ENCODE data around the gene KLHL6. TPM values are rescaled to one million over a fixed set of nuclear protein-coding genes. Genes with fewer than 3 reads are reported as not detected.
"Not testable (repeated sequence)": the region's sequence is repeated elsewhere in the genome, so short reads cannot be mapped to it uniquely, and the experiment has no call there.

Gene KLHL6, protein sequence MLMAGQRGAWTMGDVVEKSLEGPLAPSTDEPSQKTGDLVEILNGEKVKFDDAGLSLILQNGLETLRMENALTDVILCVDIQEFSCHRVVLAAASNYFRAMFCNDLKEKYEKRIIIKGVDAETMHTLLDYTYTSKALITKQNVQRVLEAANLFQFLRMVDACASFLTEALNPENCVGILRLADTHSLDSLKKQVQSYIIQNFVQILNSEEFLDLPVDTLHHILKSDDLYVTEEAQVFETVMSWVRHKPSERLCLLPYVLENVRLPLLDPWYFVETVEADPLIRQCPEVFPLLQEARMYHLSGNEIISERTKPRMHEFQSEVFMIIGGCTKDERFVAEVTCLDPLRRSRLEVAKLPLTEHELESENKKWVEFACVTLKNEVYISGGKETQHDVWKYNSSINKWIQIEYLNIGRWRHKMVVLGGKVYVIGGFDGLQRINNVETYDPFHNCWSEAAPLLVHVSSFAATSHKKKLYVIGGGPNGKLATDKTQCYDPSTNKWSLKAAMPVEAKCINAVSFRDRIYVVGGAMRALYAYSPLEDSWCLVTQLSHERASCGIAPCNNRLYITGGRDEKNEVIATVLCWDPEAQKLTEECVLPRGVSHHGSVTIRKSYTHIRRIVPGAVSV
- 3.1 TPM for total RNA-seq

DNA sequence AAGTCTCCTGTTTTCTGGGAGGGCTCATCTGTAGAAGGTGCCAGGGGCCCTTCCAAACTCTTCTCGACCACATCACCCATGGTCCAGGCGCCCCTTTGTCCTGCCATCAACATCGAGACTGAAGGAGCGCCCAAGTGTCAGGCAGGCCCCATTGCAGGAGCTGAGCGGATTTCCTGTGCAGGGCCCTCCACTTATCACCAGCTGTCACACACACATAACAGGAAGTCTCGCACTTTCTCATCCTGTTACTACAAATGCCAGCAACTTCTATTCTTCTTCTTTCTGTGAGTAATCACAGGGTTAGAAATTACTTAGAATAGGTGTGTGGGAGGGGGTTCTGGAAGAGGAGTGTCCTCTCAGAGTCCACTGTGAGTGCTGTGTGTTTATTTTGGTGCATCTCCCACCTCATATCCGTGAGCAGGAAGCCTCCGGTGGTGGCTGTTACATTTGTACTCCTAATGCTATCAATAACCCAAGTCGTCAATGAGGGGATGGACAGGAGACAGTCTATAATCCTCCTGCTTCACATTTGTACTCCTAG is at the start of gene KLHL6:
Gene KLHL6, minus strand, starts transcription at position 166 of the 541 bp plus-strand sequence. Its CDS starts 53 bp downstream, at position 113.
- no peak for DNase-seq

DNA sequence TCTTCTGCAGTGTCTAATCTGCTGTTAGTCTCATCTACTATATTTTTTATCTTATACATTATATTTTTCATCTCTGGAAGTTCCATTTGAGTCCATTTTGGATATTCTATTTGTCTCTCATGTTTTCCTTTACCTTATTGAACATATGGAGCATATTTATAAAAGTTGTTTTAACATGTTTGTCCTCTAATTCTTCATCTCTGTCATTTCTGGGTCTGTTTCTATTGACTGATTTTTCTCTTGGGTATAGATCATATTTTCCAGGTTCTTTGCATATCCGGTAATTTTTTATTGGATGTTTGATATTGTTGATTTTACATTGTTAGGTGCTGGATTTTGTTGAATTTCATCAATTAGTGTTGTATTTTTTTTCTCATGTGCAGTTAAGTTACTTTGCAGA is 42.5 kb upstream of the KLHL6 start:
- DNase-seq = no peak

DNA sequence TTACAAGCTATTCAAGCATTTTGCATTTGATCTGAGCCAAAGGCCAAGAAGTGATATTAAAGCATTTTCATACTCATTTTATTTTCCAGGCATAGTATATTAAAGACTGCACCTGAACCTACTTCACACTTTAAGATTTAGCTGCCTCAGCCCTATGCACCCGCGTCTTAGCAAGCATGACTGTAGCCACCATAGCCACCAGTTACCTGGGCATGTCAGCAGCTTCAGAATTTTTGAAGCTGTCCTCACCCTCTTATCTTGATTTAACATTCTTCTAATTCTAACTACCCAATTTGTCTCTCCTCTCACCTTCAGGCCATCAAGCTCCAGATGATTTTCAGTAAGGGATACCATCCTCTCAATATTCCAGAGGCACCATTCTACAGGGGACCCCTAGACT is 39.1 kb upstream of the KLHL6 start:
- no peak for DNase-seq

GRCh38 chr3:183592821-183593220 is 37.3 kb upstream of the KLHL6 start:
- DNase-seq = no peak

DNA sequence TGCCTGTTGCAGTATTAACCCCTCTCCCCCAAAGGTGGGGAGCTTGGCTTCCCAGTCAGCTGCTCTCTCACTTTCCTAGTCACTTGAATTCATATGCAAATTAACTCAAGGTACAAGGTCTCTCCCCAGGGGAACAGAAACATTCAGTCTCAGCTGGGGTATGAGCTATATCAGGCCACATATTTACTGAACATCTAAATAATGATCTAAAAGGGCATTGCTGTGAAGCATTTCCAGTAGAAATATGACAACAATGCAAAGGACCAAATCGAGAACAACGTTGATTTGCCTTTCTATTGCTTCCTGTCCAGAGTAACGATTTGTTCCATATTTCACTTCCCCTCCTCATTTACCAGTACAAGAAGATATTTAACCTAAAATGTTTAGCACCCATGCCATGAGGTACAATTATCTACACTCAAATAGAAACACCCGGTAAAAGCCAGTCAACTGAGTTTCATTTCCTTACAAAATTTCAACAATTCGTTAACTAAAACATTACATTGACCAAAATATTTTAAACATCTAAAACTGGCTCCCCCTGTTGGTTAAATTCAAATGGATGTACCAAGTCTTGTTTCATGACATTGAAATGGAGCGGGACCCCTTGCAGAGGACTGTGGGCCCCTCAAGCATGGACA is 36.5 kb upstream of the KLHL6 start:
- no peak for DNase-seq

GRCh38 chr3:183590442-183590841 is 34.9 kb upstream of the KLHL6 start:
- no peak for DNase-seq

DNA sequence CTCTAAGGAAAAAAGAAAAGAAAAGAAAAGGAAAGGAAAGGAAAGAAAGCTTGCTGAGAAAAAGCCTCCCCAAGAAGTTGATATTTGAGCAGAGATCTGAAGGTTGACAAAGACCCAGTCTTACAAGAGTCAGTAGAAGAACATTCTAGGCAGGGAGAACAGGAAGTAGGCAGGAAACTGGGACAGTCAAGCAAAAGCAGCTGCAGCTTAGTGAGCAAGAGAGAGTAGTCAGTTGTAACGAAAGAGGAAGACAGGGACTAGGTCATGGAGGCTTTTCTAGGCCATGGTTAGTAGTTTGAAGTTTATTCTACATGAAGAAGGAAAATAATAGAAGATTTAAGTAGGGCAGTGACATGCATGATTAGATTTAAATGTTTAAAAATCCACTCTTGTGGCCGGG is 31.8 kb upstream of the KLHL6 start:
- DNase-seq = no peak

DNA sequence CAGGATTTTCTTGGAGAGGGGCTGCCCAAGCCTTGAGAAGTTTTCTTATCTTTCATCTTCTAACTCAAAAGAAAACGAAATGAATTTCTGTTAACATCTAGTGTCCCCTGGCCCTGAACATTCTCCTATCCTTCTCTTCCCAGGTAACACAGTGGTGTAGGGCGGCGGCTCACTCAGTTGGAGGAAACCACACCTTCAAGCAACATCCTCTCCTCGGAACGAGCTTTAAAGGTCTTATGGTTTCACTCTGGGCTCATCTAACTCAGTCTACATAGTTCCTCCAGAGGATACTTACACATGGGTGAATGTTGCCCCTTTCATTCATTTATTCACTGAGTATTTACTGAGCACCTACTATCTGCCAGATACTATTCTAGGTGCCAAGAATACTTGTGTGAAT is 31.0 kb upstream of the KLHL6 start:
- no peak for DNase-seq

- DNase-seq = no peak
Observed at GRCh38 chr3:183584914-183585280, 29.4 kb upstream of the KLHL6 start.

GRCh38 chr3:183584246-183584913 is 28.9 kb upstream of the KLHL6 start:
- peak; percentile 62 for DNase-seq

- DNase-seq = no peak
Observed at GRCh38 chr3:183583331-183584245, 28.1 kb upstream of the KLHL6 start.

- no peak for DNase-seq
Observed at GRCh38 chr3:183582161-183582560, 26.7 kb upstream of the KLHL6 start.

DNA sequence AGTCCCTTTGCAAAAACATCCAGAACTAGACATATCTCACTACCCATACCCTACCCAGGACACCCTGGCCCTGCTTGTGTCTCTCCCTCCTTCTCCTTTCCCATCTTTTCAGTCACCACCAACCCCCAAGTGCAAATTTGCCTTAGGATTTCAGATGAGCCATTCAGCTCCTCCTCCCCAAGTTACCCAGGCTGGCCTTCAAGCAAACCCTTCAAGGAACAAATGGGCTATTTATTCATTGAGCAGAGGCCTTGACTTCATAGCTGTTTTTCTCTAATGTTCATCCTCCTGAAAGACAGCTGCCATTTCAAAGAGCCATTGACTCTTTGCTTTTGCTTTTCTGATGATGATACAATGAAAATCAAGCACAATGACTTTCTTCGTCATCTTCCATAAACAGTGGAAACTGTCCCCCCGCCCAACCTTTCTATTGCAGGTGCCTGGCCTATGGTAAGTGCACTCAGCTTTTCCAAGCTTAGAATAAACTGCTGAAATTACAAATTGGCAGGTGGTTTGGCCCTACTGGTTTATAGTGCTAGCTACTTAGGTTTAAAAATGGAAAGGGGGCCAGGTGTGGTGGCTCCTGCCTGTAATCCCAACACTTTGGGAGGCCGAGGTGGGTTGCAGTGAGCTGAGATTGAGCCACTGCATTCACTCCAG is 26.1 kb upstream of the KLHL6 start:
- no peak for DNase-seq

GRCh38 chr3:183579967-183580900 is 24.7 kb upstream of the KLHL6 start:
- peak; percentile 28 for DNase-seq

- no peak for DNase-seq
Observed at GRCh38 chr3:183578179-183578578, 22.7 kb upstream of the KLHL6 start.

- no peak for DNase-seq
Observed at GRCh38 chr3:183577346-183577745, 21.8 kb upstream of the KLHL6 start.

GRCh38 chr3:183576487-183577107 is 21.1 kb upstream of the KLHL6 start:
- DNase-seq = no peak

GRCh38 chr3:183572935-183573334 is 17.4 kb upstream of the KLHL6 start:
- DNase-seq = no peak

DNA sequence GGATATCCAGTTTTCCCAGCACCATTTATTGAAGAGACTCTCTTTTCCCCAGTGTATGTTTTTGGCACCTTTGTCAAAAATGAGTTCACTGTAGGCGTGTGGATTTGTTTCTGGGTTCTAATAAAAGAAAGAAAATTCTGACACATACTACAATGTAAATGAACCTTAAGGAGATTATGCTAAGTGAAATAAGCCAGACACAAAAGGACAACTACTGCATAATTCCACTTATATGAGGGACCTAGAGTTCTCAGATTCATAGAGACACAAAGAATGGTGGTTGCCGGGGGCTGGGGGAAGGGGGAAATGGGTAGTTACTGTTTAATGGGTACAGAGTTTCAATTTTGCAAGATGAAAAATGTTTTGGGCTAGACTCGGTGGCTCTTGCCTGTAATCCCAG is 14.7 kb upstream of the KLHL6 start:
- not testable (repeated sequence) for DNase-seq
